Activated CD8-positive, alpha-beta memory T cell treated with anti-CD3 and anti-CD28 coated beads for 36 hours (primary cell): Measurements from ENCODE around the gene ABI3. TPM values are rescaled to one million over a fixed set of nuclear protein-coding genes. Genes with fewer than 3 reads are reported as not detected.

Experiments used
- CTCF ChIA-PET: fragments of 350-600 bp; sonication (Branson Sonifier 250); formaldehyde crosslinking; loops from one replicate; lab custom pipeline; 2021; ENCODE audit warnings: antibody characterized with exemption; lab: Charles Lee
- POLR2A ChIA-PET: fragments of 350-600 bp; sonication (Branson Sonifier 250); formaldehyde crosslinking; loops from one replicate; lab custom pipeline; 2021; ENCODE audit warnings: antibody characterized with exemption; lab: Charles Lee
- total RNA-seq, 2 experiments: library from RNA; stranded (reverse); gene quantifications; one replicate each; pipeline ENCODE4 v1.2.3, GENCODE V29; 2021

Gene ABI3
- total RNA-seq, 2 experiments from 2014 or later, result 49.7 to 52.0 TPM

- POLR2A ChIA-PET, result interaction anchor here (0.8 to 2.7 kb wide), 7 partner anchors 12 to 38 kb away, joined by 3 to 17 read pairs (median 5); partner anchors contain the start of genes ABI3 and GNGT2
- CTCF ChIA-PET, result interaction anchor here (0.8 to 5.7 kb wide), 7 partner anchors 12 to 40 kb away, joined by 3 to 62 read pairs (median 5); no protein-coding TSS in a partner anchor
Measured at GRCh38 chr17:49191917-49192741, 18.4 kb upstream of the ABI3 start.

- CTCF ChIA-PET, result interaction anchor here (0.7 to 5.7 kb wide), 5 partner anchors 16 to 163 kb away, joined by 3 to 62 read pairs (median 3); no protein-coding TSS in a partner anchor
- POLR2A ChIA-PET, result interaction anchor here (1.4 to 2.7 kb wide), 2 partner anchors 16 to 25 kb away, joined by 4 to 17 read pairs; partner anchors contain the start of genes ABI3 and GNGT2
Measured at GRCh38 chr17:49193513-49194296, 16.8 kb upstream of the ABI3 start.

- ChIA-PET CTCF (interaction anchor here (0.7 to 5.7 kb wide), 4 partner anchors 28 to 163 kb away, joined by 3 to 62 read pairs (median 4); no protein-coding TSS in a partner anchor), POLR2A (no interaction called here)
Measured at GRCh38 chr17:49194297-49194607, 16.3 kb upstream of the ABI3 start.

- ChIA-PET CTCF (interaction anchor here (1.8 kb wide), 1 partner anchor 27 kb away, joined by 5 read pairs; no protein-coding TSS in a partner anchor), POLR2A (no interaction called here)
Measured at GRCh38 chr17:49195751-49196150, 14.8 kb upstream of the ABI3 start.

- CTCF ChIA-PET, result no interaction called here
Measured at GRCh38 chr17:49196520-49196919, 14.0 kb upstream of the ABI3 start.

GRCh38 chr17:49197346-49197998 is 13.0 kb upstream of the ABI3 start:
- ChIA-PET POLR2A (no interaction called here), CTCF (interaction anchor here (0.6 to 2.6 kb wide), 2 partner anchors 30 to 110 kb away, joined by 3 to 9 read pairs; no protein-coding TSS in a partner anchor)

More at GRCh38 chr17:49196520-49196919, 14.0 kb upstream of the ABI3 start:
- POLR2A ChIA-PET, result no interaction called here

- CTCF ChIA-PET, result interaction anchor here (0.6 to 2.6 kb wide), 2 partner anchors 29 to 109 kb away, joined by 3 to 9 read pairs; no protein-coding TSS in a partner anchor
Measured at GRCh38 chr17:49198211-49198610, 12.3 kb upstream of the ABI3 start.

GRCh38 chr17:49200423-49201083 is 10.0 kb upstream of the ABI3 start:
- CTCF ChIA-PET, result interaction anchor here (0.7 to 2.2 kb wide), 3 partner anchors 9 to 25 kb away, joined by 3 to 6 read pairs (median 3); no protein-coding TSS in a partner anchor

More at GRCh38 chr17:49198211-49198610, 12.3 kb upstream of the ABI3 start:
- POLR2A ChIA-PET, result no interaction called here

GRCh38 chr17:49201481-49201927 is 9.0 kb upstream of the ABI3 start:
- ChIA-PET CTCF (no interaction called here), POLR2A (no interaction called here)

More at GRCh38 chr17:49200423-49201083, 10.0 kb upstream of the ABI3 start:
- POLR2A ChIA-PET, result interaction anchor here (1.1 kb wide), 1 partner anchor 8 kb away, joined by 3 read pairs; no protein-coding TSS in a partner anchor

- ChIA-PET POLR2A (no interaction called here), CTCF (interaction anchor here (1.3 kb wide), 1 partner anchor 24 kb away, joined by 4 read pairs; no protein-coding TSS in a partner anchor)
Measured at GRCh38 chr17:49203796-49204195, 6.7 kb upstream of the ABI3 start.

GRCh38 chr17:49204516-49204915 is 6.0 kb upstream of the ABI3 start:
- ChIA-PET CTCF (interaction anchor here (0.8 to 1.3 kb wide), 2 partner anchors 14 to 23 kb away, joined by 3 to 4 read pairs; no protein-coding TSS in a partner anchor), POLR2A (no interaction called here)

GRCh38 chr17:49209061-49209571 is 1.4 kb upstream of the ABI3 start:
- CTCF ChIA-PET, result interaction anchor here (0.6 to 1.5 kb wide), 9 partner anchors 9 to 82 kb away, joined by 3 to 8 read pairs (median 4); no protein-coding TSS in a partner anchor
- POLR2A ChIA-PET, result interaction anchor here (0.5 to 2.7 kb wide), 8 partner anchors 9 to 152 kb away, joined by 3 to 17 read pairs (median 3); partner anchors contain the start of gene ZNF652

- CTCF ChIA-PET, result interaction anchor here (1.8 to 2.4 kb wide), 2 partner anchors 9 to 11 kb away, joined by 5 to 10 read pairs; no protein-coding TSS in a partner anchor
- POLR2A ChIA-PET, result no interaction called here
Measured at GRCh38 chr17:49213399-49213798, 2.9 kb downstream of the ABI3 start.

GRCh38 chr17:49213847-49214246 is 3.3 kb downstream of the ABI3 start:
- CTCF ChIA-PET, result interaction anchor here (2.2 to 2.4 kb wide), 2 partner anchors 11 to 13 kb away, joined by 7 to 10 read pairs; no protein-coding TSS in a partner anchor
- POLR2A ChIA-PET, result no interaction called here

GRCh38 chr17:49214676-49215360 is 4.3 kb downstream of the ABI3 start:
- ChIA-PET CTCF (interaction anchor here (0.6 to 2.2 kb wide), 6 partner anchors 9 to 299 kb away, joined by 3 to 7 read pairs (median 4); no protein-coding TSS in a partner anchor), POLR2A (interaction anchor here (0.7 to 1.1 kb wide), 2 partner anchors 9 to 1198 kb away, joined by 4 read pairs; no protein-coding TSS in a partner anchor)

GRCh38 chr17:49216482-49216881 is 6.0 kb downstream of the ABI3 start:
- ChIA-PET CTCF (interaction anchor here (0.7 to 1.6 kb wide), 3 partner anchors 10 to 36 kb away, joined by 3 to 5 read pairs (median 4); no protein-coding TSS in a partner anchor), POLR2A (no interaction called here)
